Stimulated activated CD4-positive, alpha-beta T cell treated with anti-CD3 and anti-CD28 coated beads, Interleukin-4, amount 100 ng/mL, for 24 hours (primary cell): Measurements from ENCODE around the gene NDUFS2.
"Not testable (repeated sequence)": the region's sequence is repeated elsewhere in the genome, so short reads cannot be mapped to it uniquely, and the experiment has no call there.

Experiments used
- DNase-seq: peaks from one replicate; pipeline ENCODE4 v3.0.0-alpha.2; 2020

Gene NDUFS2

GRCh38 chr1:161222175-161223019, 20.2 kb downstream of the NDUFS2 start:
- DNase-seq = no peak

- DNase-seq = no peak
These were observed 21.9 kb downstream of the NDUFS2 start for GRCh38 chr1:161223805-161224694.

GRCh38 chr1:161224695-161225087, 22.5 kb downstream of the NDUFS2 start:
- not testable (repeated sequence) for DNase-seq

GRCh38 chr1:161225178-161225533, 23.0 kb downstream of the NDUFS2 start:
- no peak for DNase-seq

GRCh38 chr1:161225534-161226319, 23.6 kb downstream of the NDUFS2 start, which contains the start of gene TOMM40L:
TSS of gene TOMM40L (plus strand) at chr1:161226060. CDS start at chr1:161226490, 430 bp downstream.
- peak; percentile 91 for DNase-seq

GRCh38 chr1:161226320-161226711, 24.1 kb downstream of the NDUFS2 start:
- DNase-seq = no peak

- DNase-seq = no peak
These were observed 24.6 kb downstream of the NDUFS2 start for GRCh38 chr1:161226759-161227158.

GRCh38 chr1:161227196-161227871, 25.2 kb downstream of the NDUFS2 start:
- DNase-seq = peak; percentile 92

GRCh38 chr1:161228032-161228431, 25.9 kb downstream of the NDUFS2 start:
- no peak for DNase-seq

- DNase-seq = no peak
These were observed 27.7 kb downstream of the NDUFS2 start for GRCh38 chr1:161229896-161230295.

- DNase-seq = no peak
These were observed 28.6 kb downstream of the NDUFS2 start for GRCh38 chr1:161230762-161231161.

- DNase-seq = no peak
These were observed 30.9 kb downstream of the NDUFS2 start for GRCh38 chr1:161233102-161233501.

- no peak for DNase-seq
These were observed 34.0 kb downstream of the NDUFS2 start for GRCh38 chr1:161235957-161236775.

GRCh38 chr1:161238039-161238473, 35.9 kb downstream of the NDUFS2 start, which contains the start of gene NR1I3:
TSS of gene NR1I3 (minus strand) at chr1:161238203. CDS start at chr1:161236565, 1,638 bp downstream.
- DNase-seq = no peak

- no peak for DNase-seq
These were observed 39.5 kb downstream of the NDUFS2 start for GRCh38 chr1:161241682-161242081.

- no peak for DNase-seq
These were observed 40.1 kb downstream of the NDUFS2 start for GRCh38 chr1:161242313-161242712.

GRCh38 chr1:161244888-161245287, 42.7 kb downstream of the NDUFS2 start:
- DNase-seq = no peak

- not testable (repeated sequence) for DNase-seq
These were observed 47.9 kb downstream of the NDUFS2 start for GRCh38 chr1:161250100-161250499.

- DNase-seq = no peak
These were observed 48.7 kb downstream of the NDUFS2 start for GRCh38 chr1:161250829-161251228.

- DNase-seq = no peak
These were observed 49.4 kb downstream of the NDUFS2 start for GRCh38 chr1:161251579-161251978.

GRCh38 chr1:161255302-161255701, 53.1 kb downstream of the NDUFS2 start:
- DNase-seq = not testable (repeated sequence)
